ENCODE results near the gene EPS8.

EPS8 gene

GRCh38 chr12:15726878-15727150 lies 62.4 kb downstream of the EPS8 start:
- no peak for TF ChIP-seq CTCF (IDR thresholded peaks at IDR 0.05; ENCODE audit: control insufficient read depth, insufficient read depth, low read depth, low read length, missing control alignments)
- H3K4me3 ChIP-seq (ENCODE audit: control insufficient read depth, low read depth, low read length): no peak overlapping the region
- no peak for DNase-seq (ENCODE audit: low read depth)

GRCh38 chr12:15726027-15726877 lies 62.9 kb downstream of the EPS8 start:
- DNase-seq (ENCODE audit: low read depth): no peak

GRCh38 chr12:15722951-15723350 lies 66.2 kb downstream of the EPS8 start:
- TF ChIP-seq CTCF (IDR thresholded peaks at IDR 0.05; ENCODE audit: control insufficient read depth, insufficient read depth, low read depth, low read length, missing control alignments): no peak
- DNase-seq (ENCODE audit: low read depth): no peak
- H3K4me3 ChIP-seq (ENCODE audit: control insufficient read depth, low read depth, low read length): no peak overlapping the region

More at GRCh38 chr12:15726027-15726877, 62.9 kb downstream of the EPS8 start:
- no peak for TF ChIP-seq CTCF (IDR thresholded peaks at IDR 0.05; ENCODE audit: control insufficient read depth, insufficient read depth, low read depth, low read length, missing control alignments)
- no peak overlapping the region for H3K4me3 ChIP-seq (ENCODE audit: control insufficient read depth, low read depth, low read length)

DNA sequence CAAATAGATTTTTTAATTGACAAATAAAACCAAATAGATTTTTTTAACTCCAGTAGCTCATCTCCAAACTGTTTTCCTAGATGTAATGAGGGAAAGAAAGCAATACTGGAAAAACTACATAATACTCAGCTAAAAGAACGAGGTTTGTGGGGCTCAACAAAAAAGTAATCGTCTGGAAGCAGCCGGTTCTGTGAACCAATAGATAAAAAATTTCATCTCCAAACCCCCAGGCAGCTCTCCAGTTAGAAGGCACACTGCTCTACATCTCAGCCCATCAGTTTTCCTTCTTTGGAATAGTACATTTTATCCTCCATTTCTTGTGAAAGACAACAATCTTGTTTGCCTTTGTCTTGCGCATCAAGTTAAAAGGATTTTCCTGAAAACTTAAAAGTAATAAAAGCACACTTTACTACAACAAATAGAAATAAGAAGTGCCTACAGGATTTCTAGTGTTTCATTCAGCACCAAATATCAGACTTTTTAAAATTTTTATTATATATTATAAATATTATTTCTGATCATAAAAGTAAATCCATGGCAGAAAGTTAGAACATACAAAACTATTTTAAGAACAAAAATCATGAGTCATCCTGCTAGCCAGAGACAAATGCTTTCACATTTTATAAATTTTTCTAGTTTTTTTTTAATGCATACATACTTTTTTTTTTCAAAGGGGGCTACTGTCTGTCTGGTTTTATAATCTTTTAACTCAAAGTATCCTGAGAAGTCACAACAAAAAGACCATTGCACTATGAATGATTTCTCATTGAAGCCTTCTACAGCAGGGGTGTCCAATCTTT lies 67.7 kb downstream of the EPS8 start:
- H3K4me3 ChIP-seq (ENCODE audit: control insufficient read depth, low read depth, low read length): no peak overlapping the region
- DNase-seq (ENCODE audit: low read depth): no peak
- no peak for TF ChIP-seq CTCF (IDR thresholded peaks at IDR 0.05; ENCODE audit: control insufficient read depth, insufficient read depth, low read depth, low read length, missing control alignments)

DNA sequence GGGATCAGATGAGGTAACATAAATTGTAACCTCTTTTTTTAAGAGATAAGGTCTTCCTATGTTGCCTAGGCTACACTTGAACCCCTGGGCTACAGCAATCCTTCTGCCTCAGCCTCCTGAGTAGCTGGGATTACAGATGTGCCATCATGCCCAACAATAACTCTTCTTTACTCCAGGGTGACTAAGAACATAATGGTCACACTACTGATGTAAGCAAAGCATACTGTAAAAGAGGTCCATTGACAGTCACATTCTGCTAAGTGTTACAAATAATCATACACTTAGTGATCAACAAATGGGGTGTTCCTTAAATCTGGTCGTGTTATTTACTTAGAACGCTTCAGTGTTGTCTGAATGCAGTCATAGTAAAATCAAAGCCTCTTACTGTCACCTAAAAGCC lies 68.9 kb downstream of the EPS8 start:
- TF ChIP-seq CTCF (IDR thresholded peaks at IDR 0.05; ENCODE audit: control insufficient read depth, insufficient read depth, low read depth, low read length, missing control alignments): no peak
- no peak for DNase-seq (ENCODE audit: low read depth)
- H3K4me3 ChIP-seq (ENCODE audit: control insufficient read depth, low read depth, low read length): no peak overlapping the region

DNA sequence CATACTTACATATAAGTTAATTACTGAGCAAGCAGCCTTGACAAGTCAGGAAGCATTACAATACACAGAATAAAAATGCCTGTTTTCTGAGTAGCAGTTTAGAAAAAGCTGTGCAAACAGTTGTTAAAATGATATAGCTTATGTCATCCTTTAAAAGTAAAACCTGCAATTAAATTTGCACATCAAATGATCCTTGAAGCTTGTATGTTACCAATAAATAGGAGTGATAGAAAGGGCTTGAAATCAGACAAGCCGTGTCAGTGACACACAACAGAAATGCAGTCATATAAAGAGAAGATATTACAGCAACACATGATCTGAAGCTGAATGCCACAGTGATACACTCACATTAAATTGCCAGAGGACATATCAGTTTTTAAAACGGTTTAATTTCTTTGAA lies 70.0 kb downstream of the EPS8 start:
- no peak overlapping the region for H3K4me3 ChIP-seq (ENCODE audit: control insufficient read depth, low read depth, low read length)
- DNase-seq (ENCODE audit: low read depth): no peak
- no peak for TF ChIP-seq CTCF (IDR thresholded peaks at IDR 0.05; ENCODE audit: control insufficient read depth, insufficient read depth, low read depth, low read length, missing control alignments)
